Right hindlimb (tissue), 1 donor: ENCODE data around the gene COX20.

Source experiments
- DNase-seq: peaks from one replicate; pipeline ENCODE4 v3.0.0-alpha.2; 2018

COX20 gene

DNA sequence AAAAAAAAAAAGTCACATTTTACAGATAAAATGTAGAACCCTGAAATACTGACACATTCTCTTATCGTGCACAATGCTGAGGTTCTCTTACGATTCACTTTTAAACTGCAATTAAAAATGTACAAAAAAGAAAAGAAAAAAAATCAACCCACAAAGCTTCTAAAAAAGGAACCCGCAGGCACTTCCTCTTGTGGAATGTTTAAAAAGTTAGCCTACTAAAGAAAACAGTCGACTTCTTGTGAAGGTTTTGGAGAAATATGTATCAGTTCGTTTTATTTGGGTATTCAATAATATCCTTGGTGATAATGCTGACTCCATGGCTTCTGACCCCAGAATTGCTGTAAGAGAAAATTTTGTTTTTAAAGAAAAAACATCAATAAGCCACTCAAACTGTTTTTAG lies 18.7 kb downstream of the COX20 start:
- no peak for DNase-seq

GRCh38 chr1:244854865-244855578 lies 19.6 kb downstream of the COX20 start:
- no peak for DNase-seq

DNA sequence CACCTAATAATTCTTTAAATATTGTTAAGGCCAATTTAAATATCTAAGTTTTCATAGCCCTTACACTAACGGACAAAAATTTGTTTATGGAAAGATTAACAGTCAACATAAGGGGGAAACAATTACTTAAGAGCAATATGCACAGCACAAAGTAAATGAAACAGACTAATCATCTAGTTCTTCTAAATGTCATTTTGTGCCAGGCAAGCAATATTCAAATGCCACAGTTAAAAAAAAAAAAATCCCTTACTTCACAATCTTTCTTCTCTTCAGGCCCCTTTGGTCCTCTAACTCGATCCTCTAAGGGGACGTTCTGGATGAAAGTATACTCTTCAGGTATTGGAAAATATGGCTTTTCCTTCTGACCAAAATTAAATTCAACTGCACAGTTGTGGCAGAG lies 22.3 kb downstream of the COX20 start:
- DNase-seq = no peak

DNA sequence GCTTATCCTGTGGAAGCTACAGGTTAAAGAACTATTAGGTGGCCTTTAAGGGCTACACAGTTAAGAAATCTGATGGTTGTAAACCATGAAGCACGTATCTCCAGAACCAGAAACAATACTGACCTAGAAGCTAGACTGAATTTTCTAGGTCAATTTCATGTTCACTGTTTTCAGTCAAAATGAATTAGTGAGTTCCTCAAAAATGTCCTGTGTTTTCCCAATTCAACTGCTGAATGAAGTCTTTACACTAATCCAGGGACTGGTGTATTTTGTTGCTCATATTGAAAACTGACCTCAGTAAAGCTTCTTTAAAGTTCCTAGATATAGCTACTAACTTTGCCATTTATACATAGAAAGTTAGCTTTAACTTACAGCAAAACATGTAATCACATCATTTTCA lies 22.9 kb downstream of the COX20 start:
- DNase-seq = no peak

DNA sequence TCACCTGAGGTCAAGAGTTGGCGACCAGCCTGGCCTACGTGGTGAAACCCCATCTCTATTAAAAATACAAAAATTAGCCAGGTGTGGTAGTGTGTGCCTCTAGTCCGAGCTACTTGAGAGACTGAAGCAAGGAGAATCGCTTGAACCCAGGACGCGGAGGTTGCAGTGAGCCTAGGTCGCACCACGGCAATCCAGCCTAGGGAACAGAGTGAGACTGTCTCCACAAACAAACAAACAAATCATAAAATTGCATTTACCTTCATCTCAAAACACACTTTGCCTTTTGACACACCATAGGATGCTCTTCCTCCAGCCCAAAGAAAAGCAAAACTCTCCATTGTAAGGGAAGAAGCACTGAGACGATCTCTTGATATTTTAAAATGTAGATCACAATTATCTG lies 24.6 kb downstream of the COX20 start:
- no peak for DNase-seq

- no peak for DNase-seq
These were observed 25.6 kb downstream of the COX20 start for GRCh38 chr1:244860914-244861610.

DNA sequence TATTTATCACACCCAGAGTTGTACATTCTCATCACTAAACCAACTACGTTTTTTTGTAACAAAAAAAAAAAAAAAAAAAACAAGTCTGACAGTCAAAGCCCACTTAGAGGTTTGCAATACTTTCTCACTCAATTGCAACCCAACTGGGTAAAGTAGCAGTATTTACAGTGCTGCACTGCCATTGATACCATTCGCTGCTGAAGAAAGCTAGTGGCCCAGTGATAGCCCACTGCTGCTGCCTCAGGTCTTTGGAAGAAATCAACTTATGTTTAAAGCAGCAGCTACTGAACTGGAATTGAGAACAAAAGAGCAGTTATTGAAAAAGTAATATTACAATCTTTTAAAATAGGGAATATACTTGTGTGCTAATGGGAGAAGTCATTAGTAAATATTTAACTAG lies 26.2 kb downstream of the COX20 start:
- DNase-seq = peak; percentile 24

DNA sequence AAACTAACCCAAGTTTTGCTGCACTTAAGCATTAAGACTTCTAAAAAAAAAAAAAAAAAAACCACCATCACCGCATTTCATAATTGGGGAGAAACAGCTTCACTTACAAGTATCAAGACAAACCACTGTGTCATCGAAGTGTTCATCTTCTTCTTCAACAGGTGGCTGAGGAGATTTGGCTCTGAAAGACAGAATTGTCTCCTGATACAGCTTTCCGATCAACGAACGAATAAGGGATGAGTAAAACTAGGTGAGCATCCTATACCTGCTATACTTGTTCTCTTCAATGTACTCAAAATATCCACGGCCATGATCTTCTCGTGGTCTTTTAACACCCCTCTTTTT lies 26.9 kb downstream of the COX20 start:
- no peak for DNase-seq

DNA sequence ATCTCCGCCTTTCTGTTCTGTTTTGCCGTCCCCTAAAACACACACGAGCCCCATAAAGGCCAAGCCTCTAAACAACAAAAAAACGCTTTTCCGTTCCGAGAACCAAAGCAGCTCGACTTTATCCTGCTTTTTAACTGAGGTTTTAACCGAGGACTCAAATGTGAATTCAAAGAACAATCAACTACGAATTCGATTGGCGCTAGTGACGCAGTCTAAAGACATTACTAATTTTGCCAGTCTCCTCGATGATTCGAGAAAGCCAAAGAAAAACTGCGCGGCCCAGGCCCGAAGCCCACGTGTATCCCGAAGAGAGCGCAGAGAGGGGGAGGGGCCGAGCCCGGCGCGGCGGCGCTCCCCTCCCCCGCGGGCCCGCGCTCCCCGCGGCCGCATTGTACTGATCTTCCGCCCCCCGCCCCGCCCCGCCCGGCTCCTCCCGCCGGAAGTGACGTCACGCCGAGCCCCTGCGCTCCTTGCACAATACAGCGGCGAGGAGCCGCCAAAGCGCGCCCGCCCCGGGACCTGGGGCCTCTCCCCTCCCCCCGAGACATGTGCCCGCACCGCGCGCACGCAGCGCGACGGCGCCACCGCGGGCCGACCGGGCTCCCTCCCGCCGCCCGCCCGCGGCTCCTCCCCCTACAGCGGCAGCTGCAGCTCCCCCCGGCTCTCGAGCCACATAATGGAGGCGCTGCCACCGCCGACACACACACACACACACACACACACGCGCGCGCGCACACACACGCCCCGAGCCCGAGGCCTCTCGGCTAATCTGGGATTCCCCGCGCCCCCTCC lies 27.4 kb downstream of the COX20 start:
- DNase-seq = peak; percentile 97

GRCh38 chr1:244863491-244864252 lies 28.2 kb downstream of the COX20 start:
- DNase-seq = no peak

GRCh38 chr1:244864253-244865027 lies 29.0 kb downstream of the COX20 start, which contains the start of gene HNRNPU:
Gene HNRNPU (minus strand): TSS chr1:244864543. CDS start chr1:244864307, 236 bp downstream.
- peak; percentile 97 for DNase-seq

DNA sequence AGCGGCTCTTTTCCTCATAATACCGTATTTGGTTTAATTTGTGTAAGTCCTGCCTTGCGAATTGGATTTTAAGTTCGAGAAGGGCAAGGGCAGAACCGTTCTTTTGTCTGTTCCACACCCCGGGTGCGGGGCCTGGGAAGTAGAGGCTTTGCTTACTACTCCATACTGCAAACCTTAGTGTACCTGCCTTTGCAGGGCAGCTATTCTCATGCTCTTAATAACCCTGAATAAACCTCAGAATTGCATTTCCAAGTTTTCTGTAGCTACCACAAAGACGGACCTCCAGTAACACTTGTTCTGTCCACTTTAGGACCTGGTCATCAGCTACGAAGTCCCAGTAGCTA lies 29.5 kb downstream of the COX20 start:
- peak; percentile 75 for DNase-seq

GRCh38 chr1:244865820-244866219 lies 30.4 kb downstream of the COX20 start:
- DNase-seq = no peak

DNA sequence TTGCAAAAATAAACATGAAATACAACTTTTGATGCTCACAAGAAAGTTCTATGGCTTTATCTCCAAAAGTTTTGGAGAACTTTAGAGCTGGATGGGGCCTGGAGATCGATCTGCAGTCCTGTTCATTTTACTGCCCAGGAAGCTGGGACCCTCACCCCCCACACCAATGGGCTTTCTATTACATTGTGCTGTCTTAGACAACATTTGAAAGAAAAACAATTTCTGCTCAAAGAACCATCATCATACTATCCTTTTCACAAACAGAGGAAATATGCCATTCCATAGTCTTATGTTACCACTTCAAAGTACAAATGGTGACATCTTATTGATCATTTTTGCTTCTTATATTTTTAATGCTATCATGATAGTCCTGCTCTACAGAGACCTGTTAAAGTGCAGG lies 30.9 kb downstream of the COX20 start:
- no peak for DNase-seq

GRCh38 chr1:244868484-244869363 lies 33.3 kb downstream of the COX20 start:
- no peak for DNase-seq

- DNase-seq = no peak
These were observed 33.9 kb downstream of the COX20 start for GRCh38 chr1:244869364-244869827.

DNA sequence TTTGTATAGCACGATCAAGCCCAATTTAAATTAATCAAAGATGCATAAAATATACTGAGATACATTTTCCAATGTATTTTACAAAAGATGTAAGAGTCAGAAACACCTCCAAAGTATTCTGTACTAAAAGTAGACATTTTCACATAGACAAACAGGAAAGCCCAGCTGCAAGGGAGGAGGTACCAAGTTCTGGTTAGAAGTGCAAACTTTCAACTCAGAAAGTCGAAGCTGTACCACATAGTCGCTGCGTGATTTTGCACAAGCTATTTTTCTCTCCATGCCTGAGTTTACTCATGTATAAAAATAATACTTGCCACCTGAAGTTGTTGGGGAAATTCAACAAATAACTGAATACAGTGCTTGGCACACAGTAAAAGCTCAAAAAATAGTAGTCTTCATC lies 34.5 kb downstream of the COX20 start:
- no peak for DNase-seq

GRCh38 chr1:244874974-244875579 lies 39.6 kb downstream of the COX20 start:
- no peak for DNase-seq

GRCh38 chr1:244876228-244876910 lies 40.9 kb downstream of the COX20 start:
- no peak for DNase-seq

DNA sequence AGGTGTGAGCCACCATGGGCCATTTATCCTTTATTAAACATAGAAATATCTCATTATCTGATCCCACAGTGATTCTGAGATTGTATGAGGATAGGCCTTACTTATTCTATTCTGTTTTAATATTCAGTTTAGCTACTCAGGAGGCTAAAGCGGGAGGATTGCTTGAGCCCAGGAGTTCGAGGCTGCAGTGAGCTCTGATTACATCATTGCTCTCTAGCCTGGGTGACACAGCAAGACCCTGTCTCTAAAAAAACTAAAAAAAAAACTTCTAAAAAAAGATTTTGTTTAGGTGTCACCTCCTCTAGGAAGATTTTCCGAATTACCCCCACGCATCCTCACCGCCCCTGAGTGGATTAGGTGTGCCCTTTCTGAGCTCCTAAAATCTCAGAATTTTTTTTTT lies 43.2 kb downstream of the COX20 start:
- no peak for DNase-seq
